Tibial artery (tissue), 4 donors: ENCODE measurements around the gene WWC1.

ENCODE experiments used
- DNase-seq, 2 donors: peaks; one replicate each; pipeline ENCODE4 v3.0.0-alpha.2; 2019
- H3K27ac ChIP-seq, 2 donors: fragments of 200-600 bp; sonication (generic) in 1 of 2; 1 replicate in 1 of 2; 2 replicates in 1 of 2; pipeline ENCODE4 v1.5.1; 2018 to 2019; ENCODE audit warnings: mild to moderate bottlenecking in 1 of 2
- H3K27me3 ChIP-seq, 2 donors: fragments of 200-600 bp; sonication (generic) in 1 of 2; one replicate each; pipeline versions ENCODE4 v1.5.1 to v1.6.0; 2016 to 2019
- H3K36me3 ChIP-seq, 3 donors: fragments of 200-600 bp; sonication (generic) in 2 of 3; one replicate each; pipeline ENCODE4 v1.5.1; 2016 to 2019; ENCODE audit warnings: mild to moderate bottlenecking in 2 of 3
- H3K4me1 ChIP-seq, 4 donors: fragments of 200-600 bp; sonication (generic) in 2 of 4; 1 replicate in 3 of 4; 2 replicates in 1 of 4; pipeline ENCODE4 v1.5.1; 2016 to 2019
- H3K4me3 ChIP-seq, 2 donors: fragments of 200-600 bp; sonication (generic) in 1 of 2; 1 replicate in 1 of 2; 2 replicates in 1 of 2; pipeline ENCODE4 v1.5.1; 2018 to 2019; ENCODE audit warnings: mild to moderate bottlenecking in 2 of 2
- H3K9me3 ChIP-seq, 3 donors: fragments of 200-600 bp; sonication (generic) in 1 of 3; one replicate each; pipeline ENCODE4 v1.5.1; 2016 to 2019
- CTCF ChIP-seq, 2 experiments: fragments of 200-600 bp in 1 of 2; fragments of 450-650 bp in 1 of 2; IDR thresholded peaks; one replicate each; pipeline ENCODE4 v1.5.1; 2017 to 2019; ENCODE audit warnings: antibody characterized with exemption in 2 of 2, mild to moderate bottlenecking in 1 of 2, moderate library complexity in 1 of 2
- intact Hi-C: fragments of 100-400 bp; cut with DNase I; formaldehyde crosslinking; loops from one replicate; pipeline ENCODE4 v1.15.0; 2023; ENCODE audit warnings: low total_unique reads

WWC1 gene

DNA sequence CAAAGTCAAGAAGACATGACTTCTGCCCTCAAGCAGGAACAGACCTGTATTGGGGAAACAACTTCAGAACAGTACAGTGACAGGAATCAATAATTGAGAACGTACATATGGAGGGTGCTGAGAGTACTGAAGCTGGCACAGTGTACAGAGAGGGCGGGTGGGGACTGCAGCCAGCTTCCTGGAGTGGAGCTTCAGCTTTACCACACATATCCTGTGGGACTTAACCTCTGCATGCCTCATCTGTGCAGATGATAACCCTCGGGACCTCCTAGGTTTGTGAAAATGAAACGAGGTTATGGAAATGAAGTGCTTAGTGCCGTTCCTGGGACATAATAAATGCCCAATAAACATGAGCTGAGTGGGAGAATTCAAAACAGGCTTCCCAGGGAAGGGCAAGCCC, 172.8 kb downstream of the WWC1 start:
- H3K9me3 ChIP-seq = no peaks in the 10 kb centered on the region
- no peak for TF ChIP-seq CTCF (IDR thresholded peaks at IDR 0.05)
- intact Hi-C loops = no loop called here
- no peak overlapping the region for H3K27ac ChIP-seq
- H3K4me3 ChIP-seq = no peak overlapping the region
- DNase-seq = no peak
- peaks cover 0 to 6% of the 10 kb centered on the region in 2 donors for H3K27me3 ChIP-seq
- H3K4me1 ChIP-seq = no peaks in the 10 kb centered on the region
- H3K36me3 ChIP-seq = peaks cover 0 to 31% (median 0%) of the 10 kb centered on the region in 3 donors

DNA sequence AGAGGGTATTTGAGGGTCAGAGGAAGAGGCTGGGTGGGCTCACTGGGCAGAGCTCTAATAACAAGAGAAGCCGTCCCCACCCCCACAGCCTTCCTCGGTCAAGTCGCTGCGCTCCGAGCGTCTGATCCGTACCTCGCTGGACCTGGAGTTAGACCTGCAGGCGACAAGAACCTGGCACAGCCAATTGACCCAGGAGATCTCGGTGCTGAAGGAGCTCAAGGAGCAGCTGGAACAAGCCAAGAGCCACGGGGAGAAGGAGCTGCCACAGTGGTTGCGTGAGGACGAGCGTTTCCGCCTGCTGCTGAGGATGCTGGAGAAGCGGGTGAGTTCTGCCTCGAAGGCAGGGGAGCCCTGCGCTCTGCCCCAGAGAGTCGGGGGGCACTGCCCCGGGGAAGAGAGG, 173.2 kb downstream of the WWC1 start:
- Histone ChIP-seq H3K9me3 (no peaks in the 10 kb centered on the region), H3K4me3 (no peak overlapping the region), H3K27ac (no peak overlapping the region), H3K4me1 (no peaks in the 10 kb centered on the region), H3K36me3 (peaks cover 0 to 31% (median 0%) of the 10 kb centered on the region in 3 donors), H3K27me3 (peaks cover 0 to 6% of the 10 kb centered on the region in 2 donors)
- intact Hi-C loops = no loop called here
- no peak for DNase-seq
- TF ChIP-seq CTCF (IDR thresholded peaks at IDR 0.05) = no peak

DNA sequence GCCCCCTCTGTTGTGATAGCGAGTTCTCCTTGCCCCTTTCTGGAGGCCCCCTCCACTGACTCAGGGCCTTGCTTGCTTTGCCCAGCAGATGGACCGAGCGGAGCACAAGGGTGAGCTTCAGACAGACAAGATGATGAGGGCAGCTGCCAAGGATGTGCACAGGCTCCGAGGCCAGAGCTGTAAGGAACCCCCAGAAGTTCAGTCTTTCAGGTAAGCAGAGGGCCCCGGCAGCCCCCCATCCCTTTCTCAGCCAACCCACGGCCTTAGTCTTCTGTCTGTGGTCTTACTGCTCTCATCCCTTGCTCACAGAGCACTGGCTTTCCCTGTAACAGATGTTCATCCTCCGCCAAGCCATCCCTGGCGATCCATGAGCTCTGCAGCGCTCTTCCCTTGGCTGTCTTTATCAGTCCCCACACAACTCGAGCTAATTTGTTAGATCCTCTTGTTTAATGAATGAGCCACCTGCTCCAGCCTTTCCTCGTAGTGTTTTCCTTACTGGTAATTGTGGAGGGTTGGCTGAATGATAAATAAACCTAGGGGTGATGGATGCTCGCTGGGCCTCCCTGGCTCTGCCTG, 176.4 kb downstream of the WWC1 start:
- H3K27ac ChIP-seq = no peak overlapping the region
- intact Hi-C loops = no loop called here

DNA sequence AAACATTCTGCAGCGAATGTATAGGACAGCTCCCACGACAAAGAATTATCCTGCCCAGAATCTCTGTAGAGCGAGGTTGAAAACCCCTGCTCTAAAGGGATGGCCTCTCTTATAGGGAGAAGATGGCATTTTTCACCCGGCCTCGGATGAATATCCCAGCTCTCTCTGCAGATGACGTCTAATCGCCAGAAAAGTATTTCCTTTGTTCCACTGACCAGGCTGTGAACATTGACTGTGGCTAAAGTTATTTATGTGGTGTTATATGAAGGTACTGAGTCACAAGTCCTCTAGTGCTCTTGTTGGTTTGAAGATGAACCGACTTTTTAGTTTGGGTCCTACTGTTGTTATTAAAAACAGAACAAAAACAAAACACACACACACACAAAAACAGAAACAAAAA, 177.4 kb downstream of the WWC1 start:
- Histone ChIP-seq H3K27me3 (peaks cover 0 to 3% of the 10 kb centered on the region in 2 donors), H3K27ac (no peak overlapping the region), H3K36me3 (peaks cover 0 to 11% (median 0%) of the 10 kb centered on the region in 3 donors), H3K9me3 (no peaks in the 10 kb centered on the region), H3K4me1 (no peaks in the 10 kb centered on the region), H3K4me3 (no peak overlapping the region)
- TF ChIP-seq CTCF (IDR thresholded peaks at IDR 0.05) = no peak
- no peak for DNase-seq
- intact Hi-C loops = no loop called here

More for the DNA sequence above, 176.4 kb downstream of the WWC1 start:
- DNase-seq = no peak
- H3K4me1 ChIP-seq = no peaks in the 10 kb centered on the region
- no peaks in the 10 kb centered on the region for H3K9me3 ChIP-seq
- peaks cover 0 to 3% of the 10 kb centered on the region in 2 donors for H3K27me3 ChIP-seq
- H3K36me3 ChIP-seq = peaks cover 0 to 11% (median 0%) of the 10 kb centered on the region in 3 donors
- H3K4me3 ChIP-seq = no peak overlapping the region
- no peak for TF ChIP-seq CTCF (IDR thresholded peaks at IDR 0.05)

DNA sequence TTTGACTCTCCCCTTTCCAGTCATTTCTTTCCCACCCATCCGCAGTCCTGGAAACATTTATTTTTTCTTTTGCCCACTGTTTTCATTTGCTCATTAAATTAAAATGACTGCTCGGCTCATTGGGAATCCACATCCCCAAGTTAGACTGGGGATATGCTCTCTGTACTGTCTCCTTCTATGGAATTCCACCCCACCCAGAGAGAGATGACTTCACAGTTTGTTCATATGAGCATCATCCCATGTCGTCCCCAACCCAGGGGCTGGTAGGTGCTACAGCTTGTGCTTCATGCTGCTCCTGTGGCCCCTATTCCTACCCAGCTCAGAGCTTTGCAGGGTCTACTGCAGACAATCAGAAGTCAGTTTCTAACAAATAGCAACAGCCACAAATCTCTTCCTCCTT, 178.4 kb downstream of the WWC1 start:
- Histone ChIP-seq H3K27me3 (no peaks in the 10 kb centered on the region), H3K4me3 (no peak overlapping the region), H3K4me1 (no peaks in the 10 kb centered on the region), H3K36me3 (peaks cover 0 to 6% (median 0%) of the 10 kb centered on the region in 3 donors), H3K27ac (no peak overlapping the region), H3K9me3 (no peaks in the 10 kb centered on the region)
- TF ChIP-seq CTCF (IDR thresholded peaks at IDR 0.05) = no peak
- intact Hi-C loops = no loop called here
- DNase-seq = no peak

DNA sequence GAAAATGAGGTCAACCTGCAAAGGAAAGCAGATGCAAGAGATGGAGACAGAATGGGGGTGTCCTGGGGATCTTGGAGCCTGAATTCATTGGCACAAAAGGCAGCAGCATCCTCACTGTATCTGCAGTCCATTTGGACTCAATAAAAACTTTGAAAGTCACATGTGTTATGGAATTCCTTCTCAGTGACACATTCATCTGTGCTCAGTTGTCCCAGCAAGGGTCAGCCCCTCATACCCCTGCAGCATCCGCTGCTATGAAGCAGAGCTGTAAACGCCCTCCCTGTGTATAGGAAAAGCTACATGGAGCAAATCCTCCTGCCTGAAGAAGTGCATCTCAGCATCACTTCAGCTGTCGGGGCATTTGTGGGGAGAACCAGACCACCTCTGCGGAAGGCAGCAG, 180.3 kb downstream of the WWC1 start:
- intact Hi-C loops = no loop called here
- no peaks in the 10 kb centered on the region for H3K4me1 ChIP-seq
- no peak for TF ChIP-seq CTCF (IDR thresholded peaks at IDR 0.05)
- H3K27me3 ChIP-seq = no peaks in the 10 kb centered on the region
- no peak overlapping the region for H3K4me3 ChIP-seq
- no peak for DNase-seq
- H3K36me3 ChIP-seq = no peaks in the 10 kb centered on the region
- no peak overlapping the region for H3K27ac ChIP-seq
- no peaks in the 10 kb centered on the region for H3K9me3 ChIP-seq
